NCI-H1930 (cell line): Measurements from ENCODE around the gene ANKRD12.

Source experiments
- DNase-seq, 2 experiments: peaks; one replicate each; lab custom pipeline; 2025; lab: John Stamatoyannopoulos, UW

ANKRD12 gene

DNA sequence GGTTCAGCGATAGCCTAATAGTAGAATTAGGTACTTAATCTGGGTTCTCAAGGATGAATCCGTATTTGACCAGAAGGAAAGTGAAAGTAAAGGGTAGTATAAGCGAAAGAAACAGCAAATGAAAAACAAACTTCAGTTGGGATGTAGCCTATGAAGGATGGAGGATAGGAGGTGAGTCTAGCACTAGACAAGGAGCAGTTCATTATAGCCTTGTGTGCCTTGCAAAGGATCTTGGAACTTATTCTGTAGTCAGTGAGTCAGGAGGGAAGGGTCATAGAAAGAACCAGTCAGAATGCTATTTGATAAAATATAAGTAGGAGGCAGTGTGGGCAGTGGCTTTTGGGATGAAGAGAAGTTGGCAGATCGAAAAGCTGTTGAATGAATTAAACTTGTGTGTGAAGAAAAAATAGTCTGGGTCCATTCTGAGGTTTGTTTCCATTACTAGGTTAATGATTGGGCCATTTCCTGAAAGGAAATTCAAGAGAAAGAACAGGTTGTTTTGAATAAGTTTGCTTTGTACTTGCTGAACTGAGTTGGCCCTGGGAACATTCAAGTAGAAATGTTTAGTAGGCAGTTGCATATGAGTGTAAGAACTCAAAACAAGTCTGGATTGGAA, 48.5 kb downstream of the ANKRD12 start:
- DNase-seq: no peak

DNA sequence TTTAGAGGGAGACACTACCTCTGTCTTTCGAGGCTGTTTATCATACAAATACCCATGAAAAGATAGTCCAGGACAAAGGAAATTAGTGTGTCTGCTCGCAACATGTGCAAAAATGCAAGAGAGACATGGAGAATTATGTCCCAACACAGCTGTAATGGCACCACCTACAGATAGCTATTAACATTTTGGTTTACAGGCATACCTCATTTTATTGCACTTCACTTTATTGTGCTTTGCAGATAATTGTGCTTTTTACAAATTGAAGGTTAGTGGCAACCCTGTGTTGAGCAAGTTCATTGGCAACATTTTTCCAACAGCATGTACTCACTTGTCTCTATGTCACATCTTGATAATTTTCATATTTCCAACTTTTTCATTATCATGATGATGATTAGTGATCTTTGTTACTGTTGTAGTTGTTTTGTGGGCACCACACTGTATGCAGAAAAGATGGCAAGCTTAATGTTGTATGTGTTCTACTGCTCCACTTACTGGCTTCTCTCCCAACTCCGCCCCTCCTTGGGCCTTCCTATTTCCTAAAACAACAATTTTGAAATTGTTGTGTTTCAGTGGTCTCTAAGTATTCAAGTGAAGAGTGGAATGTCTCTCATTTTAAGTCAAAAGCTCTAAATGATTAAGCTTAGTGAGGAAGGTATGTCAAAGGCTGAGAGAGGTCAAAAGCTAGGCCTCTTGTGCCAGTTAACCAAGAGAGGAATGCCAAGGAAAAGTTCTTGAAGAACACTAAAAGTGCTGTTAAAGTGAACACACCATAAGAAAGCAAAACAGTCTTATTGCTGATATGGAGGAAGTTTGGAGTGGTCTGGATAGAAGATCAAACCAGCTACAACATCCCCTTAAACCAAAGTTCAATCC, 52.0 kb downstream of the ANKRD12 start:
- DNase-seq: no peak

DNA sequence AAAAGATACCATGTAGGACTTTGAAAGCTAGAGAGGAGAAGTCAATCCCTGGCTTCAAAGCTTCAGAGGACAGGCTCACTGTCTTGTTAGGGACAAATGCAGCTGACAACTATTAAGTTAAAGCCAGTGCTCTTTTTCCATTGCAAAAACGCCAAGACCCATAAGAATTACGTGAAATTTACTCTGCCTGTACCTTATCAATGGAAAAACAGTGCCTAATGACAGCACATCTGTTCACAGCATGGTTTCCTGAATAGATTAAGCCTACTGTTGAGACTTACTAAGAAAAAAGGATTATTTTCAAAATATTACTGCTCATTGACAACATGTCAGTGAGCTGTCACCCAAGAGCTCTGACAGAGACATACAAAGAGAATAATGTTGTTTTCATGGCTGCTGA, 52.9 kb downstream of the ANKRD12 start:
- no peak for DNase-seq

DNA sequence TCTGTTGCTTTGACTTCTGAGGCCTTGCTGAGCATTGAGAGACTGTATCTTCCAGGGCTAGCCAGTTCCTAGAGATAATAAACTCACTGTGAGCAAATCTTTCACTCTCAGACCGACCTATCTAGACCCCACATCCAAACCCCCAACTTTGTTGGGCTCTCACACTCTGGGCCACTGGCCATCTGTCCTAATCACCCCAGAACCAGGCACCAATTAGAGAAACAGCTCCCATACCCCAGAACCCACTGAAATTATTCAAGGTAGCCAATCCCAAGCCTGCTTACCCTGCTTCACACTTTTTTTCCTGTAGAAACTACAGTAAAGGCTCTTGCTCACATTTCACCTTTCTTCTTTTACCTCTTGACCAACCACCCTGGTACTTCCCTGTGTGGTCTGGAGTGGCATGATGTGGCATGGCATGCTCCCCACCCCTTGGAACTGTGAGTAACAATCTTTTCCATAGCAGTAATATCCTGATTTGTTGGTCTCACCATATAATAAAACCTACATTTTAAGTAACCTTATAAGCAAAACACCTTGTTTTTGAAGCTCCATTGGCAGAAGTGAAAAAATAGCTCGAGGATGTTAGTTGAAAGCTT, 55.2 kb downstream of the ANKRD12 start:
- DNase-seq: no peak

GRCh38 chr18:9193031-9193430, 56.5 kb downstream of the ANKRD12 start:
- DNase-seq: no peak

DNA sequence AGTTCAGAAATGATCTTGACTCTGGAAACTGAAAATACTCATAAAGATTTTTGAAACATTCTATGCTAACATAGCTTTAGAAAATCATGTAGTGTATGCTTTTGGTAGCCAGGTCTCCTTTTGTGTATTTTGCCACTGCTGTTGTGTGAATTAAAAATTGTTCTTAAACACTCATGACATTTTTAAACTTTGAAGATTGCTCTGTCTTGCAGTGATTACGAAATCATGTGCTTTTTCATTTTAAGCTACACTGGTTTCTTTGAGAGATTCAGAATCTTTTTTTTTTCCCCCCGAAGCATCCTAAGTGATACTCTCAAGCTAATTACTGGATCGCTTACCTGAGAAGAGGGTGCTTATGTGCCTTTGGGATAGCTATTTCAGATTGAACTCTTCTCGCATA, 60.0 kb downstream of the ANKRD12 start:
- DNase-seq: no peak

DNA sequence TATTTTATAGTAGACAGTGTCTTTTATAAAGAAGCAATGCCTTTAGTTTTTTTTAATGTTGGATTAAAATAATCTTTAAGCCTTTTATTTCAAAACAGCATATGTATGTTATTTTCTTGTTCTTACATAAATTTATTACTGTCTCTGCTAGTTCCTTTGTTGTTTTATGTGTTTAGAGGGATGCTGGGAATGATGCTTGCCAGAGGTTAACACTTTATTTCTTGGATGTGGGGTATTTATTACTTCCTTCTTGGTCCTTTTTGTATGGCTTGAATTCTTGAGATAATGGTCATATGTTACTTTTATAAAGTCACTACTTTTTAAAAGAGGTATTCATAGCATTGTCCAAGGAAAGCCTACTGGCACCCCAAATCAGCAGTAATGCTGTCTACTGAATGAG, 63.1 kb downstream of the ANKRD12 start:
- DNase-seq: no peak

GRCh38 chr18:9201224-9201623, 64.6 kb downstream of the ANKRD12 start:
- DNase-seq: no peak

GRCh38 chr18:9204659-9205058, 68.1 kb downstream of the ANKRD12 start:
- DNase-seq: no peak

GRCh38 chr18:9206421-9206820, 69.8 kb downstream of the ANKRD12 start:
- DNase-seq: no peak

GRCh38 chr18:9209279-9209678, 72.7 kb downstream of the ANKRD12 start:
- DNase-seq: no peak

DNA sequence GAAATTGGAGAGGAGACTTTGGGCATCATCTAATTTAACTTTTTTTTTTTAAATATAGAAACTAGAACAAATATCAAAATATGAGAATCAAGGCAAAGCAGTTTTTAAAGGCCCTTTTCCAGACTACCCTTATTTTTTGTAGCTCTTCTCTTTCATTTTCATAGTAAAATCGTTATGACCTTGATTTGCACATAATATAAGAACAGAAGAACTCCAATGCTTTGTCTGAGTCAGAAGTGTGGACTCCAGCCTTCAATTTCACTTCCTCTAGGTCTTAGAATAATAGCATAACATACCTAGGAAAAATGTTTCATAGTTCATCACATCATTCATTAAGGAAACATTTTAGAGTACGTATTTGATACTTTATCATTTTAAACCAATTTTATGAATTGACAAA, 74.4 kb downstream of the ANKRD12 start:
- no peak for DNase-seq

- DNase-seq: no peak
Observed at GRCh38 chr18:9211955-9212354, 75.4 kb downstream of the ANKRD12 start.

GRCh38 chr18:9215221-9215933, 78.8 kb downstream of the ANKRD12 start:
- no peak for DNase-seq

DNA sequence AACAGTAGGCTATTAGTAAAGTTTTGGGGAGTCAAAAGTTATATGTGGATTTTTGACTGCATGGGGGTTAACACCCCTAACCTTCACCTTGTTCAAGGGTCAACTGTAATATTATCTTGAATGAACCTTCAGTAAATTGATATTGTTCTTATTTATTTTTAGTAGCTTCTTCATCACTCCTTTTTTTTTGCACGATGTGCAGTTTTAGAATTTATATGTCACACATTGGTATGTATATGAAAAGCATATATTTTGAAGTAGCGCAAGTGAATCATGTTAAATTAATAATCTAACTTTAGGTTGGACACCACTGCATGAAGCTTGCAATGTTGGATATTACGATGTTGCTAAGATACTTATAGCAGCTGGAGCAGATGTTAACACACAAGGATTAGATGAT, 79.9 kb downstream of the ANKRD12 start:
- no peak for DNase-seq

DNA sequence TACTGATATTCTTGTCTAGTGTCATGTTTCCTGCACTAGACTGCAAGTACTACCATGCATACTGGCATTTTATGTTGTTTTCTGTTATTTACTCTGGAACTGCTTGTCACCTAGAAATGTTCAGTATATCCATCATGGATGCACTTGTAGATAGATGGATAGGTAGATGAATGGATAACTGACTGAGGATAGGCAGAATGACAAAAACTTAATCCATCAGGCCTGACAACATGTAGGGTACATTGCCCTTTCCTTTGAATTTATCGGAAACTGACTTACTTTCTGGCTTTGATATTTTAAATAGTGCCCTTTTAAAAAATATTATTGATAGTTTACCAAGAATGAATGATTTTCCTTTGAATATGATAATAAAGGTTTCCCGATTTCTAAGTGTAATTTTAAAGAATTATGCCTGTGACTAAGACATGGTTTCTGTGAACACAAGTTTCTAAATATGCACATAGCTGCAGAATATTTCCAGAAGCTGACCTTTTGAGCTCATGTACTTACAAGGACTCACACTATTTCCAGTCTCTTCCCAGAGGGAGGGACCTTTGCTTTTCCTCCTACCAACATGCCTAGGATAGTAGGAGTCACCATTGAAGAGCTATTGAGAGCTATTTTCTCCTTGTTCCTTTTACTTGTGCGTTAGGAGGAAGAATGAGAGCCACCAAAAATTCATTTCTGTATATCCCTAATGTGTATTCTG, 81.3 kb downstream of the ANKRD12 start:
- no peak for DNase-seq

DNA sequence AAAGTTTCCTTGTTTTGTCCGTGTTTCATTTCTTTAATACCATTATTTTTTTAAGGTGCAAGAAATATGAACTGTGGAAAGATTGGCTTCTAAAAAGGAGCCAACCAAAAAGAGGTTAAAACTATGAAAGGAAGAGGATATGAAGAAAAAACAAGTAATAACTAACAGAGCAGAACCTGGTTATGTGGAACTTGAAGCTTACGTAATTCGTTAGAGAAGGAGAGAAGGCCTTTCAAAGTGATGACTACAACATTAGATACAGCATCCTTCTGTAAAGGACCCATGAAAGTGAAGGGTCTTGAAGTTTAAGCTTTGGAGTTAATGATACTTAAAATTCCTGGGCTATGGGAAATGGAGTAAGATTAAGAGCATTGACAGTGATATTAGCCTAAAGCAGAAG, 84.5 kb downstream of the ANKRD12 start:
- no peak for DNase-seq

GRCh38 chr18:9221661-9222060, 85.1 kb downstream of the ANKRD12 start:
- no peak for DNase-seq

GRCh38 chr18:9223356-9223755, 86.8 kb downstream of the ANKRD12 start:
- no peak for DNase-seq

DNA sequence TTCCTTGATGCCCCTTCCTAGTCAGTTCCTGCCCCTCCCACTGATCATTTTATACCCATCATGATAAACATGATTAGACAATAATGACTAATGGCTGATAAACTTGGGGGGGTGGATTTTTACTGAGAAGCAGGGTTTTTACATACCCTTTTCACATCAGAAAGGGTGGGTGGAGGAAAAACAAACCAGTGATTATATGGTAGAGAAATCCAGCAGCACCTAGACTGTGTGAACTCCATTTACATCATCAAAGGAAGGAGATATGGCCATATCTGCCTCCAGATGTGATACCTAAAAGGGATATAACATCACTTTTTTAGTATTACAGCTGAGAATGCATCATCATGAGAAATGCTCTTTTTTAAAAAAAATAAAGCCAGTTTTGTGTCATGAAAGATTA, 89.9 kb downstream of the ANKRD12 start:
- DNase-seq: no peak

GRCh38 chr18:9231852-9232486, 95.4 kb downstream of the ANKRD12 start:
- DNase-seq: no peak

DNA sequence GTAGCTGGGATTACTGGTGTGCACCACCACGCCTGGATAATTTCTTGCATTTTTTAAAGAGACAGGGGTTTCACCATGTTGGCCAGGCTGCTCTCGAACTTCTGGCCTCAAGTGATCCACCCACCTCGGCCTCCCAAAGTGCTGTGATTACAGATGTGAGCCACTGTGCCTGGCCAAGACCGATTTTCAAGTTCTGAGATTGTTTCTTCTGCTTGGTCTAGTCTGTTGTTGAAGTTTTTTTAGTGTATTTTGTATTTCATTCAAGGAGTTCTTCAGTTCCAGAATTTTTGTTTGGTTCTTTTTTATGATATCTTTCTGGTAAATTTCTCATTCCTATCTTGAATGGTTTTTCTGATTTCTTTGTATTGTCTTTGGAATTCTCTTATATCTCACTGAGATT, 96.4 kb downstream of the ANKRD12 start:
- no peak for DNase-seq
